ENCODE measurements around the gene ZBED6. TPM values are rescaled to one million over a fixed set of nuclear protein-coding genes. Genes with fewer than 3 reads are reported as not detected.
"Not testable (repeated sequence)": the region's sequence is repeated elsewhere in the genome, so short reads cannot be mapped to it uniquely, and the experiment has no call there.

Gene ZBED6, protein sequence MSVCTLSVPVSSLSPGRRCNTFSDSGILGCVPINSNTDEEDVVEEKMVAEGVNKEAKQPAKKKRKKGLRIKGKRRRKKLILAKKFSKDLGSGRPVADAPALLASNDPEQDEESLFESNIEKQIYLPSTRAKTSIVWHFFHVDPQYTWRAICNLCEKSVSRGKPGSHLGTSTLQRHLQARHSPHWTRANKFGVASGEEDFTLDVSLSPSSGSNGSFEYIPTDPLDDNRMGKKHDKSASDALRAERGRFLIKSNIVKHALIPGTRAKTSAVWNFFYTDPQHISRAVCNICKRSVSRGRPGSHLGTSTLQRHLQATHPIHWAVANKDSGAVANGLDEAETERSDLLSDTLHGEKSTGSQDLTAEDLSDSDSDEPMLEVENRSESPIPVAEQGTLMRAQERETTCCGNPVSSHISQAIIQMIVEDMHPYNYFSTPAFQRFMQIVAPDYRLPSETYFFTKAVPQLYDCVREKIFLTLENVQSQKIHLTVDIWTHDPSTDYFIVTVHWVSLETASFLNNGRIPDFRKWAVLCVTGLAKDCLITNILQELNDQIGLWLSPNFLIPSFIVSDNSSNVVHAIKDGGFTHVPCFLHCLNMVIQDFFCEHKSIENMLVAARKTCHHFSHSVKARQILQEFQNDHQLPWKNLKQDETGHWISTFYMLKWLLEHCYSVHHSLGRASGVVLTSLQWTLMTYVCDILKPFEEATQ (N-terminal part only)
- total RNA-seq (ENCODE audit: low replicate concordance) = 6.9 and 10.3 TPM in 2 replicates

DNA sequence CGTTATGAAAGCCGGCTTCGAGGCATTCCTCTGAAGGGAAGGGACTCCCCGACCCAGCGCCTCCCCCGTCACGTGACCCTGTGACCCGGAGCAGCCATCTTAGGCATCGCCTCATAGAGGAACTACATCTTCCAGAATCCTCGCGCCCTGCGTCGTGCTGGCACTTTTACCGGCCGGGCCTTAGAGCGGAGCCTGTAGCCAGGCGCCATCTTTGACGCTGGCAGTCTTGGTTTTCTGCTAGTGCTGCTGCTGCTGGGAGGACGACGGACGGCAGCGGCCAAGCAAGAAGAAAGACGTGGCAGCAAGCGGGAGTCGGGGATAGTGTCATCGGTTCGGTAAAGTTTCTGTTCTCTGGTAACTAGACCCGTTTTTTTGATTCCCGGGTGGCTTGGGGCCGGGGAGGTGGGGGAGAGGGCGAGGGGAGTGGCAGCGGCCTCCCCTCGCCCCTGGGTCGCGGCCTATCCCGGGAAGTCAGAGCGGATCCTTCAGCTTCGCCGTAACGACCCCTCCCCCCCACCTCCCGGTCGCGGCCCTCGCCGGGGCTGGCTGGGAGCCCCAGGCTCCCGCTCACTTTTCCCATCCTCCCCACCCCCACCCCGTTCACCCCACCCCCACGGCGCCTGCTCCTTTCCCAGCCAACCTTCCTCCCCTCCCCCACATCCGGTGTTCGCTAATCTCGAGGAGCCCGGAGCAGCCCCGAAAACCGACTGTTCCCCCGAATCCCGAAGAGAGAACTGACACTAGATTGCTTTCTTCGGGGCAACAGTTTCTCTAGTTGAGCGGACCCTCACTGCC, at the start of gene ZBED6, which contains the start of gene ZC3H11A:
ZBED6 (plus strand) TSS at position 183 of the 795 bp plus-strand sequence. CDS start 1,900 bp downstream, outside the sequence.
ZC3H11A (plus strand) TSS at position 183 of the 795 bp plus-strand sequence. CDS start 21,448 bp downstream, outside the sequence.
- Mint-ChIP-seq H3K27ac (peak within 1 kb of the TSS; percentile 99), H3K4me3 (peak within 1 kb of the TSS; percentile 97), H3K9me3 (peaks cover 37% of the 10 kb centered on the region), H3K36me3 (peaks cover 38% of the 10 kb centered on the region), H3K4me1 (peaks cover 19% of the 10 kb centered on the region), H3K27me3 (ENCODE audit: insufficient read depth, low read depth) (peaks cover 3% of the 10 kb centered on the region)
- DNase-seq (ENCODE audit: low spot score) = peak; percentile 99
- Histone ChIP-seq H3K9me3 (ENCODE audit: low read depth) (no peaks in the 10 kb centered on the region), H3K9ac (peak within 1 kb of the TSS; percentile 89), H3K79me2 (ENCODE audit: low read depth) (peaks cover 47% of the 10 kb centered on the region), H3K36me3 (peaks cover 24% of the 10 kb centered on the region), H3K4me1 (peaks cover 11% of the 10 kb centered on the region), H3F3A (ENCODE audit: low read depth) (peaks cover 14% of the 10 kb centered on the region), H4K20me1 (ENCODE audit: low read depth) (peaks cover 17% of the 10 kb centered on the region), H3K4me2 (peak within 1 kb of the TSS; percentile 90), H2AFZ (replicated peaks) (peak within 1 kb of the TSS; percentile 66), H3K27ac (peak within 1 kb of the TSS; percentile 99), H3K4me3 (peak within 1 kb of the TSS; percentile 78), H3K27me3 (no peaks in the 10 kb centered on the region)
- TF ChIP-seq EZH2 (IDR thresholded peaks at IDR 0.05) = no peak
- TF ChIP-seq, protein P1, sequence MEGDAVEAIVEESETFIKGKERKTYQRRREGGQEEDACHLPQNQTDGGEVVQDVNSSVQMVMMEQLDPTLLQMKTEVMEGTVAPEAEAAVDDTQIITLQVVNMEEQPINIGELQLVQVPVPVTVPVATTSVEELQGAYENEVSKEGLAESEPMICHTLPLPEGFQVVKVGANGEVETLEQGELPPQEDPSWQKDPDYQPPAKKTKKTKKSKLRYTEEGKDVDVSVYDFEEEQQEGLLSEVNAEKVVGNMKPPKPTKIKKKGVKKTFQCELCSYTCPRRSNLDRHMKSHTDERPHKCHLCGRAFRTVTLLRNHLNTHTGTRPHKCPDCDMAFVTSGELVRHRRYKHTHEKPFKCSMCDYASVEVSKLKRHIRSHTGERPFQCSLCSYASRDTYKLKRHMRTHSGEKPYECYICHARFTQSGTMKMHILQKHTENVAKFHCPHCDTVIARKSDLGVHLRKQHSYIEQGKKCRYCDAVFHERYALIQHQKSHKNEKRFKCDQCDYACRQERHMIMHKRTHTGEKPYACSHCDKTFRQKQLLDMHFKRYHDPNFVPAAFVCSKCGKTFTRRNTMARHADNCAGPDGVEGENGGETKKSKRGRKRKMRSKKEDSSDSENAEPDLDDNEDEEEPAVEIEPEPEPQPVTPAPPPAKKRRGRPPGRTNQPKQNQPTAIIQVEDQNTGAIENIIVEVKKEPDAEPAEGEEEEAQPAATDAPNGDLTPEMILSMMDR (IDR thresholded peaks at IDR 0.05) = no peak
- no peak for TF ChIP-seq EZH2phosphoT487 (IDR thresholded peaks at IDR 0.05)

DNA sequence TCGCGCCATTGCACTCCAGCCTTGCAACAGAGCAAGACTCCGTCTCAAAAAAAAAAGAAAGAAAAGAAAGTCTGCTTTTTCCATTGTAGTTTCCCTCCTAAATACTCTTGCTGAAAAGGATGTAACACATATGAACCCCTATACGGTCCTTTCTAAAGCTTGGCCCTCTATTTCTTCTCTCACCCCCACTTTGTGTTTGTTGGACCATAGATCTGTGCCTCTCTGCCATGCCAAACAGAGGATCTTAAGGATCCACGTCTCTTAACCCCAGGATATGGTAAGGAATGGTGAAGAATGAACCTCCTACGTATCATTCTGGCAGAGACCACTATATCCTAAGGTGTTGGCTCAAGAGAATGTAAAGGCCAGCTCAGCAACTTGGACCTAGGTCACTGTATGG, 49.1 kb upstream of the ZBED6 start:
- Mint-ChIP-seq H3K4me3 (no peak overlapping the region), H3K27ac (no peak overlapping the region), H3K27me3 (ENCODE audit: insufficient read depth, low read depth) (peaks cover 10% of the 10 kb centered on the region), H3K9me3 (peaks cover 6% of the 10 kb centered on the region), H3K36me3 (peaks cover 4% of the 10 kb centered on the region), H3K4me1 (peaks cover 4% of the 10 kb centered on the region)
- H3K27ac ChIP-seq = no peak overlapping the region
- H2AFZ ChIP-seq (replicated peaks) = no peak overlapping the region
- H3K4me3 ChIP-seq = no peak overlapping the region
- no peaks in the 10 kb centered on the region for H3K27me3 ChIP-seq
- no peaks in the 10 kb centered on the region for H3F3A ChIP-seq (ENCODE audit: low read depth)
- no peak for DNase-seq (ENCODE audit: low spot score)
- H3K4me1 ChIP-seq = peaks cover 7% of the 10 kb centered on the region
- no peaks in the 10 kb centered on the region for H4K20me1 ChIP-seq (ENCODE audit: low read depth)
- no peaks in the 10 kb centered on the region for H3K79me2 ChIP-seq (ENCODE audit: low read depth)
- H3K4me2 ChIP-seq = no peak overlapping the region
- H3K36me3 ChIP-seq = no peaks in the 10 kb centered on the region
- TF ChIP-seq, protein P1 (IDR thresholded peaks at IDR 0.05) = no peak
- TF ChIP-seq EZH2 (IDR thresholded peaks at IDR 0.05) (no peak), EZH2phosphoT487 (IDR thresholded peaks at IDR 0.05) (no peak)
- H3K9ac ChIP-seq = no peak overlapping the region
- no peaks in the 10 kb centered on the region for H3K9me3 ChIP-seq (ENCODE audit: low read depth)

DNA sequence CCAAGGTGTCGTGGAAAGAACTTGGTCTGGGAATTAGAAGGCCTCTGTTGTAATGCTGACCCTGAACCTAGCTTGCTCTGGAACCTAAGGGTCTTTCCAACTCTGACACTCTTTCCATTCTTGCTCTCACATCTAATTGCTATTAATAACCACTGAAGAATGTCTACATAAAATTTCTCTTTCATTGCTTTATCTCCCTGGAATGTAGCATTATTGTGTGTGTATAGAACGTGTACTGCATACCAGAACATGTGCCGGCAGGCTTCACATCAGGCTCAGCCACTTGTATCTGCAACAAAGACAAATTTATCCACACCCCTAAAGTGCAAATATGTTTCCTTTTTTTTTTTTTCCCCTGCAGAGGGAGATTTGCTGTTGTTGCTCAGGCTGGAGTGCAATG, 44.4 kb upstream of the ZBED6 start:
- Mint-ChIP-seq H3K27ac (no peak overlapping the region), H3K4me1 (peaks cover 5% of the 10 kb centered on the region), H3K27me3 (ENCODE audit: insufficient read depth, low read depth) (peaks cover 10% of the 10 kb centered on the region), H3K36me3 (peaks cover 2% of the 10 kb centered on the region), H3K4me3 (no peak overlapping the region), H3K9me3 (peaks cover 6% of the 10 kb centered on the region)
- H3K4me1 ChIP-seq = no peaks in the 10 kb centered on the region
- no peaks in the 10 kb centered on the region for H3K36me3 ChIP-seq
- DNase-seq (ENCODE audit: low spot score) = no peak
- H3K27me3 ChIP-seq = no peaks in the 10 kb centered on the region
- H3F3A ChIP-seq (ENCODE audit: low read depth) = no peaks in the 10 kb centered on the region
- H3K79me2 ChIP-seq (ENCODE audit: low read depth) = no peaks in the 10 kb centered on the region
- H3K4me2 ChIP-seq = no peak overlapping the region
- H3K9me3 ChIP-seq (ENCODE audit: low read depth) = no peaks in the 10 kb centered on the region
- H2AFZ ChIP-seq (replicated peaks) = no peak overlapping the region
- H4K20me1 ChIP-seq (ENCODE audit: low read depth) = no peaks in the 10 kb centered on the region
- no peak overlapping the region for H3K27ac ChIP-seq
- no peak overlapping the region for H3K9ac ChIP-seq
- no peak overlapping the region for H3K4me3 ChIP-seq
- TF ChIP-seq, protein P1 (IDR thresholded peaks at IDR 0.05) = no peak
- TF ChIP-seq EZH2phosphoT487 (IDR thresholded peaks at IDR 0.05) (no peak), EZH2 (IDR thresholded peaks at IDR 0.05) (no peak)

DNA sequence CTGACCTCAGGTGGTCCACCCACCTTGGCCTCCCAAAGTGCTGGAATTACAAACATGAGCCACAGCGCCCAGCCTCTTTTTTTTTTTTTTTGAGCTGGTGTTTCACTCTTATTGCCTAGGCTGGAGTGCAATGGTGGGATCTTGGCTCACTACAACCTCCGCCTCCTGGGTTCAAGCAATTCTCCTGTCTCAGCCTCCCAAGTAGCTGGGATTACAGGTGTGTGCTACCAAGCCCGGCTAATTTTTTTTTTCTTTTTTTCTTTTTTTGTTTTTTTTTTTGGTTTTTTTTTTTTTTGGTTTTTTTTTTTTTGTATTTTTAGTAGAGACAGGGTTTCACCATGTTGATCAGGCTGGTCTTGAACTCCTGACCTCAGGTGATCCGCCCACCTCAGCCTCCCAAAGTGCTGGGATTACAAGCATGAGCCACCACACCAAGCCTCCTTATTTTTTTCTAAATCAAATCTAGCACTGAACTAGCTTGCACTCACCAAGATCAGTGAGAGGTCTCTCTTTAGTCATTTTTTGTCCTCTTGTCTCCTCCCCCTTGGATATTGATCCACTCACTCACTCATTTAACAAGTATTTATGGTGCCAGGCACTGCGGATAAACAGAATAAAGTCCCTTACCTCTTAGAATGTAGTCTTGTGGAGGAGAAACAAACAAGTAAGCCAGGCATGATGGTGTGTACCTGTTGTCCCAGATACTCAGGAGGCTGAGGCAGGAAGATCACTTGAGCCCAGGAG, 43.6 kb upstream of the ZBED6 start:
- H3K9me3 ChIP-seq (ENCODE audit: low read depth); H3K27ac Mint-ChIP-seq; H3K4me3 ChIP-seq; H3K4me2 ChIP-seq; H3F3A ChIP-seq (ENCODE audit: low read depth); H2AFZ ChIP-seq (replicated peaks); H3K27ac ChIP-seq; H3K36me3 ChIP-seq; H4K20me1 ChIP-seq (ENCODE audit: low read depth); H3K9ac ChIP-seq; H3K36me3 Mint-ChIP-seq; H3K79me2 ChIP-seq (ENCODE audit: low read depth); H3K4me1 Mint-ChIP-seq; H3K9me3 Mint-ChIP-seq; H3K4me3 Mint-ChIP-seq; H3K27me3 Mint-ChIP-seq (ENCODE audit: insufficient read depth, low read depth); H3K27me3 ChIP-seq; DNase-seq (ENCODE audit: low spot score); H3K4me1 ChIP-seq: not testable (repeated sequence)
